GM12874 (cell line): ENCODE results near the gene C15orf62.

Source experiments
- CTCF ChIP-seq: IDR thresholded peaks from 2 replicates; pipeline ENCODE4 v1.5.1; 2011; ENCODE audit warnings: low read depth, mild to moderate bottlenecking, control low read depth, low read length, moderate library complexity; ENCODE audit not compliant: insufficient read depth

C15orf62 gene

GRCh38 chr15:40785814-40786213 is 16.0 kb downstream of the C15orf62 start:
- no peak for TF ChIP-seq CTCF

GRCh38 chr15:40787344-40787841 is 17.6 kb downstream of the C15orf62 start:
- no peak for TF ChIP-seq CTCF

- no peak for TF ChIP-seq CTCF
These were observed 18.2 kb downstream of the C15orf62 start for GRCh38 chr15:40787991-40788390.

GRCh38 chr15:40789119-40789518 is 19.3 kb downstream of the C15orf62 start:
- TF ChIP-seq CTCF = no peak

- no peak for TF ChIP-seq CTCF
These were observed 20.2 kb downstream of the C15orf62 start for GRCh38 chr15:40789999-40790398.

- no peak for TF ChIP-seq CTCF
These were observed 20.9 kb downstream of the C15orf62 start for GRCh38 chr15:40790718-40791117.

GRCh38 chr15:40792394-40792793 is 22.6 kb downstream of the C15orf62 start:
- no peak for TF ChIP-seq CTCF
